ENCODE results near the gene NUBPL. TPM values are rescaled to one million over a fixed set of nuclear protein-coding genes. Genes with fewer than 3 reads are reported as not detected.
"Not testable (repeated sequence)": the region's sequence is repeated elsewhere in the genome, so short reads cannot be mapped to it uniquely, and the experiment has no call there.

NUBPL gene
- total RNA-seq, 1 experiment from 2014 or later, result 4.4 TPM

GRCh38 chr14:31672709-31673108 is 111.5 kb downstream of the NUBPL start:
- DNase-seq (ENCODE audit: low spot score), result no peak

GRCh38 chr14:31677052-31677451 is 115.8 kb downstream of the NUBPL start:
- no peak for DNase-seq (ENCODE audit: low spot score)

GRCh38 chr14:31677630-31678029 is 116.4 kb downstream of the NUBPL start:
- DNase-seq (ENCODE audit: low spot score), result no peak

GRCh38 chr14:31678421-31679249 is 117.4 kb downstream of the NUBPL start:
- no peak for DNase-seq (ENCODE audit: low spot score)

DNA sequence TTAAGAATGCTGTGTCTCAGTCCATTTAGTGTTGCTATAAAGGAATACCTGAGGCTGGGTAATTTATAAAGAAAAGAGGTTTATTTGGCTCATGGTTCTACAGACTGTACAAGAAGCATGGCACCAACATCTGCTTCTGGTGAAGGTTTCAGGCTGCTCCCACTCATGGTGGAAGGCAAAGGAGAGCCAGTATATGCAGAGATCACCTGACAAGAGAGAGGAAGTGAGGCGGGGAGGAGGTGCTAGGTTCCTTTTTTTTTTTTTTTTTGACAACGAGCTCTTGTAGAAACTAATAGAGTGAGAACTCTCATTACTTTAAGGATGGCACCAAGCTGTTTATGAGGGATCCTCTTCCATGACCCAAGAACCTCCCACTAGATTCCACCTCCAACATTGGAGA is 121.6 kb downstream of the NUBPL start:
- no peak for DNase-seq (ENCODE audit: low spot score)

DNA sequence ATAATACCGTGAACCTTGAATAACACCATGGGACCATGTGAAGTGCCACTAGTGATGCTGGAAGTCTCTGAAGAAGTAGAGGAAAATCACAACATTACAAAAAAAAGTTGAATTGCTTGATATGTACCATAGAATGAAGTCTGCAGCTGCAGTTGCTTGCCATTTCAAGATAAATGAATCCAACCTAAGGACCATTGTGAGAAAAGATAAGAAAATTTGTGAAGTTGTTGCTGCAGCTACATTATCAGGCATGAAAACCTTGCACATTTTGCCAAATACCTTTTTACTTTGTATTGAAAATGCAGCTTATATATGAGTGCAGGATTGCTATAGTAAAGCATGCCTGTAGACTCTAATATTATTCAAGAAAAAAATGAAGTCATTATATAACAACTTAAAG is 126.5 kb downstream of the NUBPL start:
- no peak for DNase-seq (ENCODE audit: low spot score)

DNA sequence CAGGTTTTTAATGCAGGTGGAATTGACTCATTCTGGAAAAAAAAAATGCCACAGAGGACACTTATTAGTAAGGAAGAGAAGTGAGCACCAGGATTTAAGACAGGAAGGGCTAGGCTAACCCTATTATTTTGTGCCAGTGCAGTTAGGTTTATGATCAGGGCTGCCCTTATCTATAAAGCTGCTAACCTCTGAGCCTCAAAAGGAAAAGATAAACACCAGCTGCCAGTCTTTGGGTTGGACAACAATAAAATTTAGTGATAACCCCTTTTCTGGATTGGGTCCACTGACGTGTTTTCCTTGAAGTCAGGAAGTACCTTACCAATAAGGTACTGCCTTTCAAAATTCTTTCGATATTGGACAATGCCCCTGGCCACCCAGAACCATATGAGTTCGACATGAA is 128.9 kb downstream of the NUBPL start:
- no peak for DNase-seq (ENCODE audit: low spot score)

- no peak for DNase-seq (ENCODE audit: low spot score)
Measured at GRCh38 chr14:31692376-31692781, 131.2 kb downstream of the NUBPL start.

DNA sequence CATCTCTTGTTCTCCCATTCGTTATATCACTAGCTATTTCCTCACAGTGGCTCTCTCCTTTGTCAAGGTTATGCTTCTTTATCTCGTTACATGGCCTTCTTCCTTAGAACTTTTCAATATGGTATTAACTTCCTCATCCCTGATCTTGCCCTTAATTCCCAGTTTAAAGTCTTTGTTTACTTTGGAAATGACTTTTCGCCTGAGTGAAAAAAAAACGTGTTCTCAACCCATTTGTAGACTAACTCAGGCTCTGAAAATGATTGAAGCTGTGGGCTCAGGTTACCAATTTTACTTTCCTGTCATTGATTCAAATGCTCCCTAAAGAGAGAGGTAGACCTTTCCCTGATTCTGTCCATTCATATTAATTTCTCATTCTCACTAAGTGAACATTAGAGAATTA is 135.2 kb downstream of the NUBPL start:
- DNase-seq (ENCODE audit: low spot score), result no peak

- DNase-seq (ENCODE audit: low spot score), result no peak
Measured at GRCh38 chr14:31699809-31700208, 138.6 kb downstream of the NUBPL start.

GRCh38 chr14:31700282-31701074 is 139.3 kb downstream of the NUBPL start:
- DNase-seq (ENCODE audit: low spot score), result no peak

GRCh38 chr14:31702130-31702529 is 140.9 kb downstream of the NUBPL start:
- DNase-seq (ENCODE audit: low spot score), result no peak

DNA sequence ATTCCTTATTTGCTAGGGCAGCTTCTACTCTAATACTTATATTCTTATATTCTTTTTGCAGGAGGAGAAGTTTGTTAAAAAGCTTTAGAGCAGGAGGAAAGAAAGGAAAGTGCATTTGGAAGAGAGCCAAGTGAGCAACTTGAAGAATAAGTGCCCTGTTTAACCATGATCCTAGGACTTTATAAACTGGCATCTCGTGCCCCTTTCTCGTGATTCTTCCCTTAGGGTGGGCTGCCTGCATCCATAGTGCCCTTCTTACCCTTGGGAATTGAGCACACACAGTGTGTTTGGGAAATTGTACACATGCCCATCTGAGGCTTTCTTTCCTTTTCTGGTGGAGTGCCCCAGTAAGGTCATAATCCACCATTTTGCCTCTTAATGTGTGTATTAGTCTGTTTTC is 141.9 kb downstream of the NUBPL start:
- no peak for DNase-seq (ENCODE audit: low spot score)

DNA sequence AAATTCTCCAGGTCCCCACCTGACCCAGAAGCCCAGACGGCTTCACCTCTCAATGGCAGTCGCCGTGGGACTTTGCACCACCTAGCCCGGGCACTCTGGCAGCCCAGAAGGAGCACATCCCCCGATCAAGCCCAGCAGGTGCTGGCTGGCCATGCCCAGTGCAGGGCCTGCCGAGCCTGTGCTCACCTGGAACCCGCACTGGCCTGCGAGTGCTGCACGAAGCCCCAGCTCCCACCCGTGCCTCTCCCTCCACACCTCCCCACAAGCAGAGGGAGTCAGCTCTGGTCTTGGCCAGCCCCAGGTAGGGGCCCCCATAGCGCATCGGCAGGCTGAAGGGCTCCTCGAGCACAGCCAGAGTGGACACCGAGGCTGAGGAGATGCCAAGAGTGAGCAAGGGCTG is 144.5 kb downstream of the NUBPL start:
- no peak for DNase-seq (ENCODE audit: low spot score)

GRCh38 chr14:31708661-31709060 is 147.5 kb downstream of the NUBPL start:
- DNase-seq (ENCODE audit: low spot score), result not testable (repeated sequence)

DNA sequence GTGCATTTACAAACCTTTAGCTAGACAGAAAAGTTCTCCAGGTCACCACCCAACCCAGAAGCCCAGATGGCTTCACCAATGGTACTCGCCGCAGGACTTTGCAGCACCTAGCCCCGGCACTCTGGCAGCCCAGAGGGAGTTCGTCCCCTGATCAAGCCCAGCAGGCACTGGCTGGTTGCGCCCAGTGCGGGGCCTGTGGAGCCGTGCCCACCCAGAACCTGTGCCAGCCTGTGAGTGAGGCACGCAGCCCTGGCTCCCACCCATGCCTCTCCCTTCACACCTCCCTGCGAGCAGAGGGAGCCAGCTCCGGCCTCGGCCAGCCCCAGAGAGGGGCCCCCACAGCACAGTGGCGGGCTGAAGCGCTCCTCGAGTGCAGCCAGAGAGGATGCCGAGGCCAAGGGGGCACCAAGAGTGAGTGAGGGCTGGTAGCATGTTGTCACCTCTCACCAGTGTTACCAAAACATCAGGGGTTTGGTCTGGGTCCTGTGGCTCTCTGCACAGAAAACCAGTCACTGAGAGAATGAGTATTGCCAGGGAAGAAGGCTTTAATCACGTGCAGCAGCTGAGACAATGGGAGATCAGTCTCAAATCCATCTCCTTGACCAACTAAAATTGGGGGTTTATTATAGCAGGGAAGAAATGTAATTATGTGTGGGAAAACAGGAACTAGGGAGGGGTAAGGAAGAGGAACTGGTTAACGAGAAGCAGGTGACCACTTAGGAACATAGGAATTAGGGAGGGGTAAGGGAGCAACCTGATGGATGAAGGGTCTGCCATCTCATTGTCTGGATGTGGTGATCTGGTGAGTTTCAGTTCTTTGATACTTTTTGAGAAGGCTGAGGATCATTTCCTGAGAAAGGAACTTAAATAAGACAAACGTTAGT is 151.3 kb downstream of the NUBPL start:
- no peak for DNase-seq (ENCODE audit: low spot score)

GRCh38 chr14:31716208-31716607 is 155.0 kb downstream of the NUBPL start:
- DNase-seq (ENCODE audit: low spot score), result no peak

DNA sequence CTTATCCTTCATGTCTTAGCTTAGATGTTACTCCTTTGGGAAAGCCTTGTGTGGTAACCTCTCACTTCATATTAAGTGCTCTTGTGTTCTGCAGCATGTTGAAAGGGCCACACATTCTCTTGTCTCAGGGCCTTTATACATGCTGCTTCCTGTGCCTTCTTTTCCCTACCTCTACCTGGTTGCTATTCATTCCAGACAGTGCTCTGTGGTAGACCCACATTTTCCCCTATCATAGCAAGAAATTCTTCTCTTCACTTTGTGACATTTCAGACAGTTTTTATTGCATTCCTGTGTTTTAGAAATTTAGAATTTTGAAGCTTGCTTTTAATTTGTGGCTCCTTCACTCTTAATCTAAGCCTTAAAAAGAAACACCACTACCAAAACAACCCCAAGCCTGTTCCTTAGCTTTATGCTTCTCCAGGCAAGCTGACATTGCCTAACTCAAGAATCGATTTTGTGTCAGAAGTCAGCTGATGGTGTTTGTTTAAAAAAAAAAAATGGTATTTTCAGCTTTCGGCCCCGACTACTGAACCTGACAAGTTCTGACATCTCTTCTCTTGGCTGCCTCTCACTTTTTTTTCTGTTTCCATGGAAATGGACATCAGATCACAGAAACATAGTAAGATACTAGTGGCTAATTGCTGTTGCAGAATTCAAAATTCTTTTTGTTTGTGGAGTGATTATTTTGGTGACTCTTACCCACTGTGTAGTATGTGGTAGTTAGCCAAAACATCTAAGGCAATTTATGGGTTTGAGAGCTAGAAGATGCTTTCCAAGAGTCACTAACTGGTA is 156.3 kb downstream of the NUBPL start:
- DNase-seq (ENCODE audit: low spot score), result no peak

GRCh38 chr14:31718585-31718984 is 157.4 kb downstream of the NUBPL start:
- DNase-seq (ENCODE audit: low spot score), result no peak

- DNase-seq (ENCODE audit: low spot score), result no peak
Measured at GRCh38 chr14:31718985-31719384, 157.8 kb downstream of the NUBPL start.

DNA sequence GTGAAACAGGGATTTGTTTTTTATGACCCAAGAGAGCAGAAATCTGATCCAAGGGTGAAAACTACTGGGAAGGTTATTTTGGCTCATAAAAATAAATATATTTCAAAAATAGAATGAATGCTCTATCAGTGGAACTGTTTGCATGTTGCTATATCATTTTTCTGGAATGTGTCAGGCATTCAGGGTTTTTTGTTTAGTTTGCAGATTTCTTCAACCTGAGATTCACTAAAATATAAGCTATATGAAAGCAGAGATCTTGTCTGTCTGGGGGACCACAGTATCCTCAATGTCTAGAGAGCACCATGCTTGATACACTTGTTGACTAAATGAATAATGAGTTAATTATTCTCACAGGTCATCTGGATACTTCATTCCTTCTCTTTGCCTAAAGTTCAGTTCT is 165.1 kb downstream of the NUBPL start:
- no peak for DNase-seq (ENCODE audit: low spot score)

Measured in HT-29 (cell line).